Activated T-helper 1 cell treated with anti-CD3 and anti-CD28 coated beads, Interleukin-12 subunit alpha, Interleukin-12 subunit beta, Interleukin-2, Interleukin-4 antibody, amounts not matched to agents 30 ng/mL and 10 ng/mL and 1 ng/mL, durations not matched to agents 14 hours and 24 hours and 36 hours (primary cell): ENCODE measurements around the gene PRKCQ. TPM values are rescaled to one million over a fixed set of nuclear protein-coding genes. Genes with fewer than 3 reads are reported as not detected.
A peak's percentile ranks its signal among the peaks of the same experiment; 100 is the strongest.
"Not testable (repeated sequence)": the region's sequence is repeated elsewhere in the genome, so short reads cannot be mapped to it uniquely, and the experiment has no call there.

Experiments
- DNase-seq: peaks from one replicate; pipeline ENCODE4 v3.0.0; 2021; ENCODE audit warnings: low spot score
- H3K27ac Mint-ChIP-seq: one replicate; pipeline ENCODE4 v1.8.0; 2021; ENCODE audit warnings: mild to moderate bottlenecking, mixed read lengths
- H3K27me3 Mint-ChIP-seq: one replicate; pipeline ENCODE4 v1.8.0; 2022; ENCODE audit warnings: mild to moderate bottlenecking, moderate library complexity, mixed read lengths; ENCODE audit not compliant: insufficient read depth
- H3K36me3 Mint-ChIP-seq: one replicate; pipeline ENCODE4 v1.8.0; 2021; ENCODE audit warnings: low read depth, mixed read lengths
- H3K4me1 Mint-ChIP-seq: one replicate; pipeline ENCODE4 v1.8.0; 2021; ENCODE audit warnings: low read depth, mixed read lengths
- H3K4me3 Mint-ChIP-seq: one replicate; pipeline ENCODE4 v1.8.0; 2021; ENCODE audit warnings: mild to moderate bottlenecking, moderate library complexity, mixed read lengths
- H3K9me3 Mint-ChIP-seq: one replicate; pipeline ENCODE4 v1.8.0; 2021; ENCODE audit warnings: mixed read lengths
- intact Hi-C: fragments of 100-400 bp; cut with micrococcal nuclease; formaldehyde crosslinking; loops from one replicate; pipeline ENCODE4 v1.15.1; 2024
- total RNA-seq: library from RNA; stranded (reverse); gene quantifications from 2 replicates; pipeline ENCODE4 v1.2.3, GENCODE V29; 2022

Gene PRKCQ
- total RNA-seq, 1 donor from 2014 or later: 45.9 TPM

GRCh38 chr10:6590100-6590499, 10.0 kb upstream of the PRKCQ start:
- Mint-ChIP-seq H3K27me3 (no peaks in the 10 kb centered on the region), H3K27ac (peak overlapping the region; percentile 34), H3K9me3 (no peaks in the 10 kb centered on the region), H3K4me3 (peak overlapping the region; percentile 7), H3K36me3 (peaks cover 60% of the 10 kb centered on the region), H3K4me1 (peaks cover 98% of the 10 kb centered on the region)
- DNase-seq: no peak
- intact Hi-C loops: loop anchor here (5.0 kb wide), 2 partner anchors 318 to 388 kb away; partner anchors contain the start of gene PFKFB3

- H3K27ac Mint-ChIP-seq: peak overlapping the region; percentile 40
- no peaks in the 10 kb centered on the region for H3K27me3 Mint-ChIP-seq
- peak overlapping the region; percentile 58 for H3K4me3 Mint-ChIP-seq
Observed at GRCh38 chr10:6589287-6590094, 9.4 kb upstream of the PRKCQ start.

GRCh38 chr10:6588845-6589244, 8.8 kb upstream of the PRKCQ start:
- Mint-ChIP-seq H3K9me3 (no peaks in the 10 kb centered on the region), H3K27ac (peak overlapping the region; percentile 40), H3K4me3 (peak overlapping the region; percentile 58)

More at GRCh38 chr10:6589287-6590094, 9.4 kb upstream of the PRKCQ start:
- H3K36me3 Mint-ChIP-seq: peaks cover 64% of the 10 kb centered on the region
- H3K9me3 Mint-ChIP-seq: no peaks in the 10 kb centered on the region
- intact Hi-C loops: loop anchor here (5.0 kb wide), 2 partner anchors 317 to 387 kb away; partner anchors contain the start of gene PFKFB3
- peaks cover 99% of the 10 kb centered on the region for H3K4me1 Mint-ChIP-seq
- DNase-seq: no peak

GRCh38 chr10:6588082-6588481, 8.0 kb upstream of the PRKCQ start:
- DNase-seq: no peak
- H3K4me3 Mint-ChIP-seq: peak overlapping the region; percentile 58
- intact Hi-C loops: no loop called here
- H3K36me3 Mint-ChIP-seq: peaks cover 70% of the 10 kb centered on the region
- peak overlapping the region; percentile 67 for H3K27ac Mint-ChIP-seq
- peaks cover 98% of the 10 kb centered on the region for H3K4me1 Mint-ChIP-seq
- no peaks in the 10 kb centered on the region for H3K9me3 Mint-ChIP-seq
- no peaks in the 10 kb centered on the region for H3K27me3 Mint-ChIP-seq

More at GRCh38 chr10:6588845-6589244, 8.8 kb upstream of the PRKCQ start:
- H3K4me1 Mint-ChIP-seq: peaks cover 98% of the 10 kb centered on the region
- intact Hi-C loops: no loop called here
- DNase-seq: no peak
- no peaks in the 10 kb centered on the region for H3K27me3 Mint-ChIP-seq
- H3K36me3 Mint-ChIP-seq: peaks cover 68% of the 10 kb centered on the region

- peaks cover 98% of the 10 kb centered on the region for H3K4me1 Mint-ChIP-seq
- H3K27me3 Mint-ChIP-seq: no peaks in the 10 kb centered on the region
- H3K4me3 Mint-ChIP-seq: peak overlapping the region; percentile 98
- H3K9me3 Mint-ChIP-seq: no peaks in the 10 kb centered on the region
- DNase-seq: no peak
- H3K36me3 Mint-ChIP-seq: peaks cover 77% of the 10 kb centered on the region
- H3K27ac Mint-ChIP-seq: peak overlapping the region; percentile 99
- intact Hi-C loops: no loop called here
Observed at GRCh38 chr10:6586501-6586900, 6.4 kb upstream of the PRKCQ start.

- intact Hi-C loops: loop anchor here (1.0 to 5.0 kb wide), 4 partner anchors 9 to 829 kb away; partner anchors contain the start of gene SFMBT2
- H3K4me1 Mint-ChIP-seq: peaks cover 81% of the 10 kb centered on the region
- DNase-seq: peak; percentile 70
Observed at GRCh38 chr10:6583447-6583846, 3.4 kb upstream of the PRKCQ start.

GRCh38 chr10:6582913-6583312, 2.8 kb upstream of the PRKCQ start:
- peak overlapping the region; percentile 98 for H3K4me3 Mint-ChIP-seq
- H3K27ac Mint-ChIP-seq: peak overlapping the region; percentile 99
- not testable (repeated sequence) for H3K27me3 Mint-ChIP-seq, H3K9me3 Mint-ChIP-seq, DNase-seq
- intact Hi-C loops: loop anchor here (1.0 to 5.0 kb wide), 4 partner anchors 9 to 829 kb away; partner anchors contain the start of gene SFMBT2
- peaks cover 81% of the 10 kb centered on the region for H3K4me1 Mint-ChIP-seq
- H3K36me3 Mint-ChIP-seq: peaks cover 63% of the 10 kb centered on the region

More at GRCh38 chr10:6583447-6583846, 3.4 kb upstream of the PRKCQ start:
- Mint-ChIP-seq H3K9me3 (no peaks in the 10 kb centered on the region), H3K27me3 (no peaks in the 10 kb centered on the region), H3K27ac (peak overlapping the region; percentile 99), H3K4me3 (peak overlapping the region; percentile 98), H3K36me3 (peaks cover 63% of the 10 kb centered on the region)

- H3K27me3 Mint-ChIP-seq: no peaks in the 10 kb centered on the region
- peak overlapping the region; percentile 98 for H3K4me3 Mint-ChIP-seq
- intact Hi-C loops: loop anchor here (5.0 kb wide), 2 partner anchors 530 to 830 kb away; partner anchors contain the start of gene SFMBT2
- no peak for DNase-seq
- peaks cover 59% of the 10 kb centered on the region for H3K36me3 Mint-ChIP-seq
- peak overlapping the region; percentile 99 for H3K27ac Mint-ChIP-seq
- no peaks in the 10 kb centered on the region for H3K9me3 Mint-ChIP-seq
- peaks cover 81% of the 10 kb centered on the region for H3K4me1 Mint-ChIP-seq
Observed at GRCh38 chr10:6582298-6582697, 2.2 kb upstream of the PRKCQ start.

- DNase-seq: no peak
- peaks cover 79% of the 10 kb centered on the region for H3K4me1 Mint-ChIP-seq
- intact Hi-C loops: loop anchor here (2.0 to 5.0 kb wide), 3 partner anchors 19 to 830 kb away; partner anchors contain the start of gene SFMBT2
Observed at GRCh38 chr10:6581778-6582228, 1.7 kb upstream of the PRKCQ start.

GRCh38 chr10:6581223-6581622, 1.1 kb upstream of the PRKCQ start:
- peaks cover 77% of the 10 kb centered on the region for H3K4me1 Mint-ChIP-seq
- not testable (repeated sequence) for DNase-seq, H3K27me3 Mint-ChIP-seq, H3K9me3 Mint-ChIP-seq
- H3K4me3 Mint-ChIP-seq: peak overlapping the region; percentile 98
- intact Hi-C loops: loop anchor here (2.0 to 5.0 kb wide), 3 partner anchors 20 to 831 kb away; partner anchors contain the start of gene SFMBT2
- H3K36me3 Mint-ChIP-seq: peaks cover 55% of the 10 kb centered on the region
- peak overlapping the region; percentile 99 for H3K27ac Mint-ChIP-seq

More at GRCh38 chr10:6581778-6582228, 1.7 kb upstream of the PRKCQ start:
- no peaks in the 10 kb centered on the region for H3K9me3 Mint-ChIP-seq
- H3K27ac Mint-ChIP-seq: peak overlapping the region; percentile 99
- H3K36me3 Mint-ChIP-seq: peaks cover 58% of the 10 kb centered on the region
- peak overlapping the region; percentile 98 for H3K4me3 Mint-ChIP-seq
- no peaks in the 10 kb centered on the region for H3K27me3 Mint-ChIP-seq

- Mint-ChIP-seq H3K4me3 (peak overlapping the region; percentile 98), H3K36me3 (peaks cover 52% of the 10 kb centered on the region)
- intact Hi-C loops: loop anchor here (1.0 to 5.0 kb wide), 8 partner anchors 20 to 832 kb away; partner anchors contain the start of gene SFMBT2
Observed at GRCh38 chr10:6580279-6581029, 378 bp upstream of the PRKCQ start.

GRCh38 chr10:6579183-6579903, 733 bp downstream of the PRKCQ start:
- no peak for DNase-seq
- peak overlapping the region; percentile 93 for H3K27ac Mint-ChIP-seq
- peaks cover 45% of the 10 kb centered on the region for H3K36me3 Mint-ChIP-seq
- H3K9me3 Mint-ChIP-seq: no peaks in the 10 kb centered on the region
- peaks cover 79% of the 10 kb centered on the region for H3K4me1 Mint-ChIP-seq
- no peaks in the 10 kb centered on the region for H3K27me3 Mint-ChIP-seq
- intact Hi-C loops: loop anchor here (1.0 to 5.0 kb wide), 4 partner anchors 13 to 377 kb away; partner anchors contain the start of gene PFKFB3
- peak overlapping the region; percentile 92 for H3K4me3 Mint-ChIP-seq

More at GRCh38 chr10:6580279-6581029, 378 bp upstream of the PRKCQ start:
- Mint-ChIP-seq H3K9me3 (no peaks in the 10 kb centered on the region), H3K27me3 (no peaks in the 10 kb centered on the region), H3K27ac (peak overlapping the region; percentile 99), H3K4me1 (peaks cover 77% of the 10 kb centered on the region)
- peak; percentile 80 for DNase-seq
